Astrocyte of the spinal cord (primary cell): Measurements from ENCODE around the gene LATS1.

Source experiments
- DNase-seq: peaks from one replicate; pipeline ENCODE4 v3.0.0; 2011; ENCODE audit warnings: low read depth, low spot score
- H3K4me3 ChIP-seq: 2 replicates; pipeline ENCODE4 v1.5.1; 2011; ENCODE audit warnings: low read depth, mild to moderate bottlenecking, low read length, moderate library complexity
- in situ Hi-C: cut with HindIII; loops from 2 replicates; pipeline ENCODE4 v1.10.0; 2017; ENCODE audit warnings: low sequenced_read_pairs
- TF ChIP-seq, protein P1 (sequence below): IDR thresholded peaks from 2 replicates; pipeline ENCODE4 v1.5.1; 2012; ENCODE audit warnings: low read depth, mild to moderate bottlenecking, low read length, inconsistent platforms

The LATS1 gene

DNA sequence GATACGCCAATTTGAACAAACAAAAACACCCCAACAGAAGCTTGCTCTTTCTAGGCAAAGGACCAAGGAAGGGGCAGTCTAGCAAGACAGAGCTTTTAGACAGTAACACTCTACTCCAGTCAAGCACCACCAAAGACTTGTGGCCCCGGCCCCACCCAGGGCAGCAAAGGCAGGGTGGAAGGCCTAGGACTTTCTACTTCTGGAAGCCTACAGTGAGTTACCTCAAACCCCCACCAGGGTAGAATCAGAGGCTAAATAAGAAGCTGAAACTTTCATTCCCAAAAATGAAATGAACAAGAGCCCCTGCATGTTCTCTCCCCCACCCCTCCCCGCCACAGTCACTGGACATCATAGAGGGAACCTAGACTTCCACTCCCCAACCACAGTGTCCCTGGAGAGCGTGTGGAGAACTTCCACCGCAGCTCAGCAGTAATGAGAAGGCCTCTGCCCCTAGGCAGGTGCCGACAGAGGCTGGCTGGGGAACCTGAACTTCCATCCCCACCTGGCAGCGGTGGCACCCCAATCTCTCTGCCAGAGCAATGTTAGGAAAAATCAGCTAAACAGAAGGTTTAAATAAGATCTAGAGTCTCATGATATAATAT lies 109.4 kb downstream of the LATS1 start:
- no peak for DNase-seq
- in situ Hi-C loops = no loop called here
- TF ChIP-seq, protein P1, sequence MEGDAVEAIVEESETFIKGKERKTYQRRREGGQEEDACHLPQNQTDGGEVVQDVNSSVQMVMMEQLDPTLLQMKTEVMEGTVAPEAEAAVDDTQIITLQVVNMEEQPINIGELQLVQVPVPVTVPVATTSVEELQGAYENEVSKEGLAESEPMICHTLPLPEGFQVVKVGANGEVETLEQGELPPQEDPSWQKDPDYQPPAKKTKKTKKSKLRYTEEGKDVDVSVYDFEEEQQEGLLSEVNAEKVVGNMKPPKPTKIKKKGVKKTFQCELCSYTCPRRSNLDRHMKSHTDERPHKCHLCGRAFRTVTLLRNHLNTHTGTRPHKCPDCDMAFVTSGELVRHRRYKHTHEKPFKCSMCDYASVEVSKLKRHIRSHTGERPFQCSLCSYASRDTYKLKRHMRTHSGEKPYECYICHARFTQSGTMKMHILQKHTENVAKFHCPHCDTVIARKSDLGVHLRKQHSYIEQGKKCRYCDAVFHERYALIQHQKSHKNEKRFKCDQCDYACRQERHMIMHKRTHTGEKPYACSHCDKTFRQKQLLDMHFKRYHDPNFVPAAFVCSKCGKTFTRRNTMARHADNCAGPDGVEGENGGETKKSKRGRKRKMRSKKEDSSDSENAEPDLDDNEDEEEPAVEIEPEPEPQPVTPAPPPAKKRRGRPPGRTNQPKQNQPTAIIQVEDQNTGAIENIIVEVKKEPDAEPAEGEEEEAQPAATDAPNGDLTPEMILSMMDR = no peak
- no peak overlapping the region for H3K4me3 ChIP-seq
